Measurements from ENCODE around the gene CD36.
"Not testable (repeated sequence)": the region's sequence is repeated elsewhere in the genome, so short reads cannot be mapped to it uniquely, and the experiment has no call there.

CD36 gene

DNA sequence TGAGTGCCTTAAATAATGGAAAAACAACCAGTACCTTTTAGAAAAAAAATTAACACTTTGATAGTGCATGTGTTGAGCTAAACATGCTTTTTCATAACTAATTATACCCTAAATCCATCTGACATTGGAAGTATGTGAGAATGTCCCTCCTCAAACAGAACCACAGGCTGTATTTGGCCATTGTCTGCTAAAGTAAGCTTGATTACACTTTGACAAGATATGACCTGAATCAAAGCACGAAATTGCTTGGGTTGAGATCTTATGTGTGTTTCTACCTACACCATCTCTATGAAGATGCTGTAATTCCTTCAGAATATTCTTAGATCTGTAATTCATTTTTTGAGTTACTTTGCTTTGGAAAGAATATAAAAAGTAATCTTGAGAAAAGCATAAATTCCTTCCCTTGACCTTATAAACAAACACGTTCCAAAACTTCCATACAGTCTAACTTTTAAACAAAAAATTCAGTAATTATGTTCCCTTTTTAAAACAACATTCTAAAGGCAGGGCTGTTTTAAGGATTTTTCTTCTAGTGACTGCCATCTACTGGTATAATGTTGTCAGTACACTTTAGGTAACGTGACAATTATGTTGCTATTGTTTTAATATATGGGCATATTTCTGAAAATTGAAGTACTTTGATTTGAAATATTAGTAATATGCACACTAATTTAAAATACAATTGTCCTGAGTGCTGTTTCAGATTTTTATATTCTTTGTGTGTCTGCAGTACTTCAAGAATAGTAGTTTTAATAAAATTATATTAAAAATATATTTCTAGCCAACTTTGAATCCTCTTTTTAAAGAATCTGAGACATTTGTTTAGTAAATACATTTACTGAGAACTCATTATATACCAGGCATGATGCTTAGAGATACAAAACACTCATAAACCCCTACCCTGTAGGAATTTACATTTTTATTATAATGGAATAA, 20.9 kb downstream of the CD36 start:
- no peak for DNase-seq

GRCh38 chr7:80660939-80661338, 22.5 kb downstream of the CD36 start:
- no peak for DNase-seq

DNA sequence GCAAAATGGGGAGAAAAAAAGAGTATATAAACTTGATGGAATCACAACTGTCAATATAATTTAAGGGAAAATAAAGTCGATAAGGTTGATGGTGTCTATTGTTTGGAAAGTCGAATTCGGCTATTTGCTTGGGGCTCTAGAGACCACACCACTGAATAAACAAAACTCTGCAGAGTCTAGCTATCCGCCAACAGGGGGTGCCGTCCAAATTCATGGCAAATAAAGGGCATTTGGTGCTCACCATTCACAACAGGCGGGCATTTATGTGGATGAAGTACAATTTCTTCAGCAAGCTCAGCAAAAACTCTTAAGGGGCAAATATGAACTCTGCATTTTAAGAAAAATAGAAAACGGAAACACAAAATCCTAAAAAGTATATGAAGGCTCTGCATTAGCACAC, 23.3 kb downstream of the CD36 start:
- no peak for DNase-seq

DNA sequence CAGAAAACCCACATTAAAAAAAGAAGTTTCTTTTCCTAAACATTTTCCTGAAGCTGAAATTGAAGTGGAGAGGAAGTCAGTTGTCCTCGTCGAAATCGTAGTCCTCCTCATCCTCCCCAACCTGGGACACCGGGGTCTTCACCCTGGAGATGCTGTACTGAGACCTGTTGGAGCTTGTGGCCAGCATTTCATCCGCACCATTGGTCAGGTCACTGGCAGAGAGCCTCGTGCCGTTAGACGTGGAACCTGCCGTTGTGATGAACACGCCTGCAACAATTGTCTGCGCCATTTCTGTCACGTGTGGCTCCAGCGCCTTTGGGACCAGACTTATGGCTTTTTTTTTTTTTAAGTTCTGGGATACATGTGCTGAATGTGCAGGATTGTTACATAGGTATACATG, 23.8 kb downstream of the CD36 start:
- DNase-seq: no peak

GRCh38 chr7:80665526-80665925, 27.1 kb downstream of the CD36 start:
- DNase-seq: no peak

GRCh38 chr7:80666376-80666775, 27.9 kb downstream of the CD36 start:
- no peak for DNase-seq

DNA sequence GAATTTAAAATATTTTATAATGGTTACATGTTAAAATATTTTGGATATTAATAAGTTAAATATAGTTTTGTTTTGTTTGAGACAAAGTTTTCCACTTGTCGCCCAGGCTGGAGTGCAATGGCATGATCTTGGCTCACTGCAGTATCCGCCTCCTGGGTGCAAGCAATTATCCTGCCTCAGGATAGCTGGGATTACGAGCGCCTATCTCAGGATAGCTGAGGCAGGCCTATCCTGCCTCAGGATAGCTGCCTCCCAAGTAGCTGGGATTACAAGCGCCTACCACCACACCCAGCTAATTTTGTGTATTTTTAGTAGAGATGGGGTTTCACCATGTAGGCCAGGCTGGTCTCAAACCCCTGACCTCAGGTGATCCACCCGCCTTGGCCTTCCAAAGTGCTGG, 30.9 kb downstream of the CD36 start:
- not testable (repeated sequence) for DNase-seq

- no peak for DNase-seq
Measured at GRCh38 chr7:80671744-80672143, 33.3 kb downstream of the CD36 start.

DNA sequence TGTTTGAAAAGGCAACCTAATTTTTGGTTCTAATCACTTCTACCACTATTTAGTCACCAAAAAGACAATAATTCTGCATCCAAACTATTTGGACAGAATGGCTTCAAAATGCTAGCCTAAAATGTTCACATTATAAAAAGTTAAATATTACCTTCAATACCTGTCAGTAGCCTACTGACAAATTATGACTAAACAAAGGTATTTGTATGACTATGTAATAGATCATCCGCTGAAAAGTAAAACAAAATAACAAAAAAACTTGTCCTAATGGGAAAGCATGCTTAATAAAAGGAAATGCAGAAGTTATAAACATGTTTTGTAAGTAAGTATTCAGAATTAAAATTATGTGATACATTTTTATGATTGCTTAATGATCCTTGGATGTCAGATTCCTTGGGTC, 36.6 kb downstream of the CD36 start:
- DNase-seq: no peak

DNA sequence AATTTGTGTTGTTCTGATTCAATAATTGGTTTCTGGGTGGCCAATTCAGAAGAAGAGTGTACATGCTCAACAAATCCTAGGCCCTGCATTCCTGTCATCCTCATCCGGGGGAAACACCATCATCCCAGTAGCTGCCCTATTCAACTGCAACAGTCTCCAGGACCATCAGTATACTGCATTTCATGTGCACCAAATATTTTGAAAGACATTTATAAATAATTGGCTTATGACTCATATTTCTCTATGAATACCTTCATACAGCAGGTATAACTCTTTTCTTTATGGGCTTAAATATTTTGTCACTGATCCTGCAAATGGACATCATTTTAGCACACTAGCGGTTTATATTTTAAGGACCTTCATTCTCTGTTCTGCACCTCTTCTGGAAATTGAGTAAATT, 38.0 kb downstream of the CD36 start:
- DNase-seq: no peak

DNA sequence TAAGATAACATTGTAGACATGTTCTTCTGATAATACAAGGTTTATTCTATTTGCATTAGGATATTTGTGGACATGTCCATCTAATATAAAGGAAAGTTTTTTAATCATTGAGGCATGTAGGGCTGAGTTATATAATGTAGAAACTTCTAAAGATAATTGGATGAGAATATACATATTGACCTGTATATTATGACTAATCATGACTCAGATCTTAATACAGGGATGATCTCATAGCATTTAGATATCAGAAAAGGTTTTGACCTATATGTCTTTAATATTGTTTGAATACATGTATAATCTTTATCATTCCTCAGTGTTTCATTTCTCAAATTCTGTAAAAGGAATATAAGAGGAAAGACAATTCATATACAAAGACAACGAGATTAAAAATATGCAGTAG, 39.2 kb downstream of the CD36 start:
- no peak for DNase-seq

DNA sequence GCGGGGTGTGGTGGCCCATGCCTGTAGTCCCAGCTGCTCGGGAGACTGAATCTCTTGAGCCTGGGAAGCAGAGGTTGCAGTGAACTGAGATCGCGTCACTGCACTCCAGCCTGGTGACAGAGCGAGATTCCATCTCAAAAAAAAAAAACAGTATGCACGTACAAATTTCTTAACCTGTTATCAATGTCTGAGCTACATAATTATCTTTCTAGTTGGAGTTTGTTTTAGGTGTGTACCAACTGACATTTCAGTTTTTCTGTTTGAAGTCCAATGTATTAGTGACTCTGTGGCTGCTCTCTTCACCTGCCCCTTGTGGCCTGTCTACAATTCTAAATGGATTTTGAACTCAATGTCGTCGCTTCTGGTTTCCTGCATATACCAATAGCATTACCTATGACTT, 40.3 kb downstream of the CD36 start:
- DNase-seq: no peak

- no peak for DNase-seq
Measured at GRCh38 chr7:80679921-80680907, 41.8 kb downstream of the CD36 start.

DNA sequence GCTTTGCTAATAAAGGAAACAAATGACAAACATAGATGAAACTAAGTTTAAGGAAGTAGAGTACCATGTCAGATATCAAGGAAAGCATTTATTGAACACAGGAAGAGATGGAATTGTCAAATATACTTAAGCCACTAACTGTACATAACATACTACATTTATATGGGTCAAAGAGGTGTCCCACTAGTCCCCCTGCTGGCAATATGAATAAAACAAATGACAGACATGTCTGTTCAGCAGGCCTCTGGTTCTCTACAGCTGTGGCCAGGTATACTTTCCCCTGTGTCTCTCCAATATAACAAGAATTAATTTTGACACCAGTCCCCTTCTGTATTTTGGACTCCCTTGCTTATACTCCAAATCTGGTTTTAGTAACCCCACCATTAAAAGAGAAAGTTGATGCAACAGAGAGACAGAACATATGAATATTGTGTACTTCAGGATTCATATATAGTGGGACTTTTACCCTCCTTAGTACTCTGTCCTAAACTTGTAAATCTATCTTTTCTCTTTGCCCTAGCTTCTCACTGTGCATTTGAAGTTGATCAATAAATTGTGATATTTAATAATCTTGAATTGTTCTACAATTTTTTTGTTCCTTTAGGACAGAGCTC, 42.9 kb downstream of the CD36 start:
- DNase-seq: no peak

DNA sequence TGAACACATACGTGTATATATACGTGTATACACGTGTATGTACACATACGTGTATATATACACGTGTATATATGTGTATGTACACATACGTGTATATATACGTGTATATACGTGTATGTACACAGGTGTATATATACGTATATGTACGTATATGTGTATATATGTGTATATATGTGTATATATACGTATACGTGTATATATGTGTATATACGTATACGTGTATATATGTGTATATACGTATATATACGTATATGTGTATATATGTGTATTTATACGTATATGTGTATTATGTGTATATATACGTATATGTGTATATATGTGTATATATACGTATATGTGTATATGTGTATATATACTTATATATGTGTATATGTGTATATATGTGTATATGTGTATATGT, 44.3 kb downstream of the CD36 start:
- no peak for DNase-seq

- no peak for DNase-seq
Measured at GRCh38 chr7:80686576-80686975, 48.1 kb downstream of the CD36 start.

GRCh38 chr7:80699045-80699638, 60.7 kb downstream of the CD36 start:
- no peak for DNase-seq

DNA sequence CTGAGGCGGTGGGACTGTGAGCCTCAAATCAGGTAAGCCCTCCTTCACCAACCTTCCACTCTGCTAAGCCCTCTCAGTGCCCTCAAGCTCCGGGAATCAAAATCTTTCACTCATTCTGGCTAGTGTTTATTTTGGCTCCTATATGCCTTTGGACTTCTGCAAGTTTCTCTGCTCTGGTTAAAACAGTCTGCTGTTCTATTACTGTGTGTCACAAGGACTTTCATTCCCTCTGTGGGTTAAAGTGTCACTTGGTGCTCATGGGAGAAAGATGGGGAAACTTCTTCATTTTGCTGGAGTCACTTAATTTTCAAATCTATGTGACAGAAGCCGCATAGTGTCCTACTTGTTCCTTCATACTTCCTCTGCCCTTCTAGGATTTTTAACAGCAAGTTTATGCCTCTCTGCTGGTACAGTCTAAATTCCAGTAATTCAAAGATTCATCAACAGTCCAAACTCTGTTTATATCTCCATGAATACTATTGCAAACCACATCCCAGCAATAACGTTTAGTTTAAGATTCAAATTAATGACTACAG, 61.3 kb downstream of the CD36 start:
- no peak for DNase-seq

- DNase-seq: no peak
Measured at GRCh38 chr7:80703272-80703671, 64.8 kb downstream of the CD36 start.

DNA sequence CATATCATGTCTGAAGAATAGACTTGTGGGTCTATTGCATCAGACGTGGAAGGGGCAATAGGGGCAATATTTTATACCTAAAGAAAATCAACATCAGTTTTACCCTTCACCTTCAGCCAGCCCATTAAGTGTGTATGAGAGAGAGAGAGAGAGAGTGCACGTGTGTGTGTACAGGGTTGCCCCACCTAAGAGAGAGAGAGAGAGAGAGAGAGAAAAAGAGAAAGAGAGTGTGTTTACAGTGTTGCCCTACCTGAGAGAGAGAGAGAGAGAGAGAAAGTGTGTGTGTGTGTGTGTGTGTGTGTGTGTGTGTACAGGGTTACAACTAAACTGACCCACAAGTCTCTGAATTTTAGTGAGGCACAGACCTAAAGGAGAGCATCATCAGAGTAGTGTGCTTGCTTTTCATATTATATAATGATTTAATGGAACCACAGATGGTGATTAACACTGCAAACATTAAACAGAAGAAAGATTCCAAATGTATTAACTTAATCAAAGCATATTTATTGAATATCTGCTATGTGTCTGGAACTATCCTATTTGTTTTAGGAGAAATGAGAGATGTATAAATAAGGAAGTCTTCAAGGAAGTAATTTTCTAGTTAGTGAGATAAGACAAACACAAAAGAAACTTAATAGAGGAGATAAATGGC, 66.8 kb downstream of the CD36 start:
- no peak for DNase-seq

- no peak for DNase-seq
Measured at GRCh38 chr7:80707318-80707717, 68.9 kb downstream of the CD36 start.

DNA sequence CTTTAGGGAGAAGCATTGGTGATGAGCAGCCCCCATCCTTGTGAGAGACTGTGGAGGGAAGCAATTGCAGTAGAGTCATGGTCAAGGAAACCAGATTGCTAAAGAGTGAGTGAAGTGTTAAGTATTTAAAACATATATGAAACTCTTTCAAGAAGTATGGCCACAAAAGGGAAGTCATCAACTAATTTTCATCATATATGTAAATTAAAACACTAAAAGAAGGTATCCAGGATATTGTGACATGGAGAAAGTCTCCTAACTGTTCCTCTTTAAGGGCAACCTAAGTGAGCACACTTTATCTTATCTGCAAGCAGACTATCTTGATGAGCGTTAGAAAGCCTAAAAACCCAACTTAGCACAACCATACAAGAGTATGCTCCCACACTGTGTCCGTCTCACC, 69.7 kb downstream of the CD36 start:
- no peak for DNase-seq

All from CD4-positive, alpha-beta T cell treated with Interleukin-21 for 1 hour (primary cell).